Motor neuron (in vitro differentiated cells): ENCODE results near the gene LCE1A. TPM values are rescaled to one million over a fixed set of nuclear protein-coding genes. Genes with fewer than 3 reads are reported as not detected.

Source experiments
- ATAC-seq, 8 experiments: fragments of 200-7000 bp; cut with Tn5 transposase; replicated peaks in 6 of 8; 2 replicates each; pipeline ENCODE4 v1.8.0; 2021; ENCODE audit warnings: mild to moderate bottlenecking in 8 of 8, moderate library complexity in 8 of 8
- H3K27ac ChIP-seq, 2 donors: fragments of 250-450 bp; sonication (Bioruptor Pico); 2 replicates each; pipeline ENCODE4 v1.9.0; 2021; ENCODE audit warnings: antibody characterized with exemption in 2 of 2, mild to moderate bottlenecking in 2 of 2, moderate library complexity in 1 of 2
- H3K4me1 ChIP-seq, 2 donors: fragments of 250-450 bp; sonication (Bioruptor Pico); replicated peaks in 1 of 2; 2 replicates each; pipeline ENCODE4 v1.6.1; 2021; ENCODE audit warnings: antibody characterized with exemption in 2 of 2, mild to moderate bottlenecking in 2 of 2, moderate library complexity in 1 of 2
- H3K4me3 ChIP-seq, 5 donors: fragments of 250-450 bp; sonication (Bioruptor Pico); 2 replicates each; pipeline ENCODE4 v1.9.0; 2021; ENCODE audit warnings: antibody characterized with exemption in 5 of 5, mild to moderate bottlenecking in 5 of 5, moderate library complexity in 4 of 5
- WGBS, 10 experiments: fragments of 450-650 bp; shearing (Covaris generic); methylation state at CpG; one replicate each; pipeline ENCODE4 v1.0.0; 2022; 5-methylcytosine and 5-hydroxymethylcytosine counted together
- in situ Hi-C, 9 experiments: fragments of 400-800 bp; cut with MboI; loops; one replicate each; pipeline ENCODE4 v1.15.0; 2021; ENCODE audit warnings: low sequenced_read_pairs in 9 of 9, low pct_unique_long_range_greater_than_20kb in 2 of 9; ENCODE audit not compliant: unreplicated experiment in 9 of 9
- total RNA-seq, 8 experiments: library from RNA; unstranded; fragments of 300-600 nt; gene quantifications; 2 replicates each; pipeline versions ENCODE4 v1.2.3 to v1.2.4, GENCODE V29; 2022

The LCE1A gene
- total RNA-seq, 8 experiments from 2014 or later, result not detected

GRCh38 chr1:152873495-152873894, 46.2 kb downstream of the LCE1A start:
- ATAC-seq, result no peak
- in situ Hi-C loops, result loop anchor here in 1 of 9 experiments (10.0 to 25.0 kb wide), 2 partner anchors 51 to 211 kb away; partner anchors contain the start of gene LCE2D
- H3K27ac ChIP-seq, result no peak overlapping the region
- no peak overlapping the region for H3K4me3 ChIP-seq
- H3K4me1 ChIP-seq, result no peaks in the 10 kb centered on the region

DNA sequence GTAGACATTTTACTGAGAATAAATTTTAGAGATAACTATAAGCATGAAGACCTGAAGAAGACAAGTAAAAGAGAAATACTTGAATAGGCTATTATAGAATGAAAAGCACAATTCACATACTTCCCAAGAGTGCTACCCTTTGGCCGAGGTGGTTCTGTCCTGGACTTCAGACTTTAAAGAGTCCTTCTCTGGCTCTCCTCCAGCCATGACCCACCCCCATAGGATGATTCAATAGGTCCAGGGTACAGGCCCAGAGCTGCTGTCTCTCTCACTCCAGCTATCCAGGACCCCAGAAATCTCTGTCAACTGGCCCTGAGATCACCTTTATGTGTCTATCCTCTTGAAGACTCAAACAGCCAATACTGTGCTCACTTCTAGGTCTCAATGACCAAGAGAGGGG, 49.6 kb downstream of the LCE1A start:
- in situ Hi-C loops, result loop anchor here in 1 of 9 experiments (10.0 kb wide), 1 partner anchor 48 kb away; no protein-coding TSS in a partner anchor
- WGBS, 10 experiments, result 20 to 100% (median 40%) methylated on average over 1 of the region's 1 CpG; no CpG with 5 or more reads in 5 of the 10 experiments

More for the DNA sequence above, 49.6 kb downstream of the LCE1A start:
- no peak overlapping the region for H3K4me3 ChIP-seq
- H3K27ac ChIP-seq, result no peak overlapping the region
- ATAC-seq, result no peak
- H3K4me1 ChIP-seq, result no peaks in the 10 kb centered on the region

Other genes with a start within 250 kb of the LCE1A start
- gene LCE3D, start 247.0 kb upstream of the LCE1A start, total RNA-seq, result not detected
- gene LCE3C, start 227.2 kb upstream of the LCE1A start, total RNA-seq, result 1 to 10 TPM in 1 of 8 experiments, not detected in 7; 1.3 TPM
- gene LCE3B, start 213.7 kb upstream of the LCE1A start, total RNA-seq, result not detected
- gene LCE3A, start 204.4 kb upstream of the LCE1A start, total RNA-seq, result not detected
- not detected for gene LCE2D, start 164.1 kb upstream of the LCE1A start, total RNA-seq
- 1 to 10 TPM in 1 of 8 experiments, not detected in 7; 1.4 TPM for gene LCE2C, start 152.2 kb upstream of the LCE1A start, total RNA-seq
- gene LCE2B, start 141.3 kb upstream of the LCE1A start, total RNA-seq, result not detected
- under 1 TPM in 1 of 8 experiments, not detected in 7; 0.62 TPM for gene LCE2A, start 129.1 kb upstream of the LCE1A start, total RNA-seq
- not detected for gene LCE4A, start 119.3 kb upstream of the LCE1A start, total RNA-seq
- 1 to 10 TPM in 1 of 8 experiments, under 1 TPM in 5, not detected in 2; 0.20 to 1.8 (median 0.37) TPM for gene KPRP, start 69.4 kb upstream of the LCE1A start, total RNA-seq
- gene LCE1F, start 52.3 kb upstream of the LCE1A start, total RNA-seq, result not detected
- gene LCE1E, start 41.2 kb upstream of the LCE1A start, total RNA-seq, result under 1 TPM in 3 of 8 experiments, not detected in 5; 0.23 to 0.95 (median 0.51) TPM
- gene LCE1D, start 30.8 kb upstream of the LCE1A start, total RNA-seq, result not detected
- gene LCE1C, start 20.8 kb upstream of the LCE1A start, total RNA-seq, result 1 to 10 TPM in 1 of 8 experiments, under 1 TPM in 1, not detected in 6; 0.76 to 1.0 TPM
- under 1 TPM in 3 of 8 experiments, not detected in 5; 0.24 to 0.66 (median 0.25) TPM for gene LCE1B, start 15.5 kb upstream of the LCE1A start, total RNA-seq
- gene LCE6A, start 15.4 kb downstream of the LCE1A start, total RNA-seq, result 1 to 10 TPM in 1 of 8 experiments, under 1 TPM in 1, not detected in 6; 0.87 to 1.7 TPM
- 1 to 10 TPM in 1 of 8 experiments, not detected in 7; 2.4 TPM for gene LCE7A, start 32.5 kb downstream of the LCE1A start, total RNA-seq
- gene SMCP, start 50.8 kb downstream of the LCE1A start, total RNA-seq, result not detected
- gene IVL, start 81.1 kb downstream of the LCE1A start, total RNA-seq, result under 1 TPM in 5 of 8 experiments, not detected in 3; 0.13 to 0.90 (median 0.17) TPM
- gene SPRR5, start 119.7 kb downstream of the LCE1A start, total RNA-seq, result not detected
- 1 to 10 TPM in 1 of 8 experiments, under 1 TPM in 1, not detected in 6; 0.29 to 1.7 TPM for gene SPRR4, start 143.2 kb downstream of the LCE1A start, total RNA-seq
- gene SPRR1A, start 156.6 kb downstream of the LCE1A start, total RNA-seq, result not detected
- under 1 TPM in 2 of 8 experiments, not detected in 6; 0.50 to 0.85 TPM for gene SPRR3, start 174.3 kb downstream of the LCE1A start, total RNA-seq
- gene SPRR1B, start 203.7 kb downstream of the LCE1A start, total RNA-seq, result not detected
- gene SPRR2D, start 213.6 kb downstream of the LCE1A start, total RNA-seq, result under 1 TPM in 1 of 8 experiments, not detected in 7; 0.52 TPM
- under 1 TPM in 2 of 8 experiments, not detected in 6; 0.29 to 0.67 TPM for gene SPRR2A, start 230.0 kb downstream of the LCE1A start, total RNA-seq
- gene SPRR2B, start 244.1 kb downstream of the LCE1A start, total RNA-seq, result not detected